ENCODE results near the gene CNTN4.

The CNTN4 gene

DNA sequence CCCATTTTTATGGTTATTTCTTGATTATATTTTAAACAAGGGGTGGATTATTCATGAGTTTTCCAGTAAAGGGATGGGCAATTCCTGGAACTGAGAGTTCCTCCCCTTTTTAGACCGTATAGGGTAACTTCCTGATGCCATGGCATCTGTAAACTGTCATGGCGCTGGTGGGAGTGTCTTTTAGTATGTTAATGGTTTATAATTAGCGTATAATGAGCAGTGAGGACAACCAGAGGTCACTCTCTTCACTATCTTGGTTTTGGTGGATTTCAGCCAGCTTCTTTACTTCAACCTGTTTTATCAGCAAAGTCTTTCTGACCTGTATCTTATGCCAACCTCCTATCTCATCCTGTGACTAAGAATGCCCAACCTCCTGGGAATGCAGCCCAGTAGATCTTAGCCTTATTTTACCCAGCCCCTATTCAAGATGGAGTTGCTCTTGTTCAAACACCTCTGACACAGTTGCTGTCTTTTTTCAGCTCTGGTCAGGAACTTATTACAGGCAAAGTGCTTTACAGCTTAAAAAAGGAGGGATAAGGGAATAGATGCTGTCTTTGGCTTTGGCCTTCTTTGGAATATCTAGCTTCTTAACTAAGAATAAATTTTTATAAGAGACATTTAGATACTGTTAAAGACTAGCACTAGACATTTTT is 257.8 kb downstream of the CNTN4 start:
- no peaks in the 10 kb centered on the region for H3K36me3 Mint-ChIP-seq (ENCODE audit: low read depth)
- peaks cover 36% of the 10 kb centered on the region for H3K9me3 Mint-ChIP-seq
- intact Hi-C loops (cut with micrococcal nuclease): no loop called here
- no peak overlapping the region for H3K4me3 Mint-ChIP-seq
- no peaks in the 10 kb centered on the region for H3K4me1 Mint-ChIP-seq (ENCODE audit: low read depth)
- no peak overlapping the region for H3K27ac Mint-ChIP-seq
- H3K27me3 Mint-ChIP-seq: no peaks in the 10 kb centered on the region

GRCh38 chr3:2360815-2361214 is 262.1 kb downstream of the CNTN4 start:
- Mint-ChIP-seq H3K4me3 (no peak overlapping the region), H3K4me1 (ENCODE audit: low read depth) (no peaks in the 10 kb centered on the region), H3K36me3 (ENCODE audit: low read depth) (no peaks in the 10 kb centered on the region), H3K27me3 (no peaks in the 10 kb centered on the region), H3K27ac (no peak overlapping the region), H3K9me3 (peaks cover 7% of the 10 kb centered on the region)
- intact Hi-C loops (cut with micrococcal nuclease): no loop called here

DNA sequence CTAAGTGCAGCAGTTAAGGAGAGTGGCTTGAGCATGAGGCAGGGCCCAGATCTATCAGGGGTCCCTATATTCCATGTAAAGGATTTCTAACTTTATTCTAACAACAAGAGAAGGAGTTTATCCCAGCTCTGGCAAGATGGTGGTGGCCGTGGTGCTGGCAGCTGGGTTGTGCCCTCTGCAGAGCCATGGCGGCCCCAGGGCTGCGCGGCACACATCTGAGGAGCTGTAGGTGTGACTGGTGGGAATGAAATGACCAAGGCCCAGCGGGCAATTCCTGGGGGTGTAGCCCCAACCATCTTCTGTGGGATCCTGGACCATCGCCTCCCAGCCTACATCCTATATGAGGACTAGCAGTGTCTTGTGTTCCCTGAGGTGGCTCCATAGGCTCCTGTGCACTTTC is 263.5 kb downstream of the CNTN4 start:
- Mint-ChIP-seq H3K4me3 (no peak overlapping the region), H3K9me3 (no peaks in the 10 kb centered on the region), H3K27ac (no peak overlapping the region), H3K36me3 (ENCODE audit: low read depth) (no peaks in the 10 kb centered on the region), H3K27me3 (no peaks in the 10 kb centered on the region), H3K4me1 (ENCODE audit: low read depth) (no peaks in the 10 kb centered on the region)
- intact Hi-C loops (cut with micrococcal nuclease): no loop called here

DNA sequence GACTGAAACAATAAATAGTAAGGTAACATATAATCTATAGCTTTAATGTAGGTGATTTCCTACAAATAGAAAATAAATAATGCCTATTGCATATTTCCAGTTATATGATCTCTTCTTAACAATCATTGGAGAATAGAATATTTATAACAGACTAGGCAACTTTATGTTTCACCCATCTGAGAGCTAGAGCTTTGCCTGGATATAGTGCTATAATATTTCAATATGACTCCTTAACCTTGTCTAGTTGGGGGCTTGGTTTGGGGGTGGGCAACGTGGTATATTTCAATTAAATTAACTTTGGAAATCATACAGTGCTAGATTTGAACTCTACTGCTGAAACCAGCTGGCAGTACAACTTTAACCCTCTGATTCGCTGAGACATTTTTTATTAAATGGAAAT is 265.2 kb downstream of the CNTN4 start:
- H3K9me3 Mint-ChIP-seq: no peaks in the 10 kb centered on the region
- H3K36me3 Mint-ChIP-seq (ENCODE audit: low read depth): no peaks in the 10 kb centered on the region
- intact Hi-C loops (cut with micrococcal nuclease): no loop called here

DNA sequence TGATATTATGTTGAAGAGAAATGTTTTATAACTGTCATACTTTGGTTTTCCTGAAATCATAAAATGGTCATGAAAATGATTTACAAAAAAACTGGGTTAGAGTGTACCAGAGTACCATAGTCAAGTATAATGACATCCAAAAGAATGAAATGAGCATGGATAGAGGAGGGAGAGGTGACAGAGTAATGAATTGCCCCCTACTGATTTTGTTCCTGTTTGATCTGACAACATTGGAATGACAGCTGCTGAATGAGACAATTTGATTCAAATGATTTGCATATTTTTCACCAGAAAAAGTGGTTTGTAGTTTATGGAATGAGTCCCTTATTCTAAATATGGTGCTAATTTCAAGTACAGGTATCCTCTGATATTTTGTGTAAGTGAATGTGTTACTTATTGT is 271.7 kb downstream of the CNTN4 start:
- Mint-ChIP-seq H3K27me3 (no peaks in the 10 kb centered on the region), H3K27ac (no peak overlapping the region), H3K4me3 (no peak overlapping the region), H3K36me3 (ENCODE audit: low read depth) (no peaks in the 10 kb centered on the region), H3K4me1 (ENCODE audit: low read depth) (no peaks in the 10 kb centered on the region), H3K9me3 (peaks cover 7% of the 10 kb centered on the region)
- intact Hi-C loops (cut with micrococcal nuclease): no loop called here

More for the DNA sequence above, 265.2 kb downstream of the CNTN4 start:
- Mint-ChIP-seq H3K27ac (no peak overlapping the region), H3K4me3 (no peak overlapping the region), H3K27me3 (no peaks in the 10 kb centered on the region), H3K4me1 (ENCODE audit: low read depth) (no peaks in the 10 kb centered on the region)

- no peak overlapping the region for H3K27ac Mint-ChIP-seq
- peaks cover 7% of the 10 kb centered on the region for H3K9me3 Mint-ChIP-seq
- no peaks in the 10 kb centered on the region for H3K36me3 Mint-ChIP-seq (ENCODE audit: low read depth)
- H3K27me3 Mint-ChIP-seq: no peaks in the 10 kb centered on the region
- no peaks in the 10 kb centered on the region for H3K4me1 Mint-ChIP-seq (ENCODE audit: low read depth)
- no peak overlapping the region for H3K4me3 Mint-ChIP-seq
- intact Hi-C loops (cut with micrococcal nuclease): no loop called here
Observed at GRCh38 chr3:2372306-2372705, 273.6 kb downstream of the CNTN4 start.

DNA sequence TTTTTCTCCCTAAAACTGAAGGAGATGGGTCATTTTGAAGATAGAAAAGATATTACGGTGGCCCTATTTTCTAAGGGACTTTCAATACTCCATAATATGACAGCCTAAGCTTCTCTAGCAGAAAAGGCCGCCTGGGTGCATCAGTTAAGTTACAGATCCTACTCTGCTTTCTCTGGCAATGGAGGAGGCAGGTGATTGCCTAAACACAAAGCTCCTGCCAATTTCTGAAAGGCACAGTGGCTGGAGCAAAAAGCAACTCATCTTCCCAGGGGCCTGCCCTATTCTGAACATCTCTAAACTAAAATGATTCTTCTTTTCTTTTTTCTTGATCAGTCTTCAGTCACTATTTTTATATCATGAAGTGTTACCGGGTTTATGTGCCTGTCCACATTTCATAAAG is 276.7 kb downstream of the CNTN4 start:
- Mint-ChIP-seq H3K27ac (no peak overlapping the region), H3K4me3 (no peak overlapping the region), H3K36me3 (ENCODE audit: low read depth) (no peaks in the 10 kb centered on the region), H3K9me3 (peaks cover 7% of the 10 kb centered on the region), H3K27me3 (no peaks in the 10 kb centered on the region), H3K4me1 (ENCODE audit: low read depth) (no peaks in the 10 kb centered on the region)
- intact Hi-C loops (cut with micrococcal nuclease): no loop called here

DNA sequence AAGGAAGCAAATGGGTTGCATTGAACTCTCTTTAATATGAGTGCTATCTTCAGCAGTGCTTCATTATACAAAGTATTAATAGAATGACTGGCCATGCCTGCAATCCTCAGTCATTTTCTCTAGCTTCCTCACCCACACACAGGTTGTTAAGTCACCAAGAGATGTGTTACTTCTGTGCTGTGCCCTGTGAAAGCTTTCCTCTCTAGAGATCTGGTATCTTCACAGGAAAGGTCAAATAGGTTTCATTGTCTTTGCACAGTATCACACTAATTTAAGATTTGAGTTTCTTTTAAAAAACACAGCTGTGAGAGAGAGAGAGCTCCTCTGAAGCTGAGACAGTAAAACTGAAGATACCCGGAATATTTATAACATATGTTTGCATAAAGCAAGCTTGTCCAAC is 278.6 kb downstream of the CNTN4 start:
- H3K4me1 Mint-ChIP-seq (ENCODE audit: low read depth): no peaks in the 10 kb centered on the region
- intact Hi-C loops (cut with micrococcal nuclease): no loop called here
- no peaks in the 10 kb centered on the region for H3K36me3 Mint-ChIP-seq (ENCODE audit: low read depth)
- no peaks in the 10 kb centered on the region for H3K27me3 Mint-ChIP-seq
- no peak overlapping the region for H3K27ac Mint-ChIP-seq
- peaks cover 5% of the 10 kb centered on the region for H3K9me3 Mint-ChIP-seq
- no peak overlapping the region for H3K4me3 Mint-ChIP-seq

- H3K27ac Mint-ChIP-seq: no peak overlapping the region
- H3K36me3 Mint-ChIP-seq (ENCODE audit: low read depth): no peaks in the 10 kb centered on the region
- H3K4me3 Mint-ChIP-seq: no peak overlapping the region
- intact Hi-C loops (cut with micrococcal nuclease): no loop called here
- H3K4me1 Mint-ChIP-seq (ENCODE audit: low read depth): no peaks in the 10 kb centered on the region
- H3K27me3 Mint-ChIP-seq: no peaks in the 10 kb centered on the region
- peaks cover 22% of the 10 kb centered on the region for H3K9me3 Mint-ChIP-seq
Observed at GRCh38 chr3:2390926-2391532, 292.4 kb downstream of the CNTN4 start.

DNA sequence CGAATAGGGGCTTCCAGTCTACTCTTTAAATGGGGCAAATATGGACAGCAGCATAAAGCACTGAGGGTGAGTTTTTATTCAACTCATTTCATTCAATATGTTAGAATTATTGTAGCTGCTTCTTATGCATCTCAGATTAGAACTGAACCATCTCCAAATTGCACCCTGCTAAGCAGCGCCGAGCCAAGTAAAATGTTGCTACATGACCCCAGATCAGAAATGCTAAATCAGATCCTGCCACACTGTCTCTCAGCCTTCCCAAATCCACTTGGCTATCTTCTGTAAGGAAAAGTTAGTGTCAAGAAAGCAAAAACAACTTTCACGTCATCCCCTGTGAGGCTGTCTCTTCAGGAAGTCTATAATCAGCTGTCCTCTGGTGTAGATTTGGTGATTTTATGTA is 293.2 kb downstream of the CNTN4 start:
- H3K36me3 Mint-ChIP-seq (ENCODE audit: low read depth): no peaks in the 10 kb centered on the region
- H3K27me3 Mint-ChIP-seq: no peaks in the 10 kb centered on the region
- H3K4me1 Mint-ChIP-seq (ENCODE audit: low read depth): no peaks in the 10 kb centered on the region
- intact Hi-C loops (cut with micrococcal nuclease): no loop called here
- no peak overlapping the region for H3K27ac Mint-ChIP-seq
- H3K4me3 Mint-ChIP-seq: no peak overlapping the region
- H3K9me3 Mint-ChIP-seq: peaks cover 21% of the 10 kb centered on the region

GRCh38 chr3:2392981-2393380 is 294.3 kb downstream of the CNTN4 start:
- Mint-ChIP-seq H3K9me3 (peaks cover 21% of the 10 kb centered on the region), H3K4me1 (ENCODE audit: low read depth) (no peaks in the 10 kb centered on the region), H3K4me3 (no peak overlapping the region), H3K27ac (no peak overlapping the region), H3K36me3 (ENCODE audit: low read depth) (no peaks in the 10 kb centered on the region), H3K27me3 (no peaks in the 10 kb centered on the region)
- intact Hi-C loops (cut with micrococcal nuclease): no loop called here

DNA sequence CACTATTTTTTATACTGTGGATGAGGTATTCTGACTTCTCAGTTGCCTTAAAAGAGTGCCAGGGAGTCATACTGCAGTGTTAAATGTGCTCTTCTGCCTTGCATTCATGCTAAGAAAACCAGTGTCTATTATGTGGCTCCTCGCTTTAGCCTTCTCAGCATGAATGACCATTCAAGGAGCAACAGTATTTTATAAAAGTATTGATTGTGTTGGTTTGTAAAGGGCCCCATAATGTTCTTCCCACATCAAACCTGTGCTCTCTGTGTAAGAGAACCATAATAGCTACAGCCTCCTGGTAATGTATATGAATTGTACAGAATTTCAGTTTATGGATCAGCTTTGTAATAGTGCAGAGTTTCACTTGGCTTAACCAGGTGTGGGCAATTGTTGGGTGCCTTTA is 316.4 kb downstream of the CNTN4 start:
- Mint-ChIP-seq H3K27ac (no peak overlapping the region), H3K36me3 (ENCODE audit: low read depth) (no peaks in the 10 kb centered on the region), H3K4me3 (no peak overlapping the region), H3K9me3 (peaks cover 12% of the 10 kb centered on the region), H3K4me1 (ENCODE audit: low read depth) (no peaks in the 10 kb centered on the region), H3K27me3 (no peaks in the 10 kb centered on the region)
- intact Hi-C loops (cut with micrococcal nuclease): no loop called here

DNA sequence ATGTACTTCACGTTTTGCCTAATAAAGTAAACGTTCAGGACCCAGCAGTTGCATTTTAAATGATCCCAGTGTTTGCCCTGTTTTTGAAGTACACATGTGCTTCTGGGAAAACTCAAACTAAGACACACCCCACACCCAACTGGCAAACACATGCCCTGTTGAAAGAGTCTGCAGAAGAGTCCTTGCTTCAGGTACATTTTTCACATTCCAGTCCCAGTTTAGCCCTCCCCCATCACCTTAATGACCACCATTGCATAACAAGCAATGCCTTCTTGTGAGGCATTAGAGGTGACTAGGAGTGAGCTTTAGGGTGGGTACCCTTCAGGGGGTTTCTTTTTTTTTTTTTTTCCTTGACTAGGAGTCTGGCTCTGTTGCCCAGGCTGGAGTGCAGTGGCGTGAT is 322.3 kb downstream of the CNTN4 start:
- Mint-ChIP-seq H3K27ac (no peak overlapping the region), H3K36me3 (ENCODE audit: low read depth) (no peaks in the 10 kb centered on the region), H3K4me3 (no peak overlapping the region), H3K4me1 (ENCODE audit: low read depth) (no peaks in the 10 kb centered on the region), H3K27me3 (no peaks in the 10 kb centered on the region), H3K9me3 (peaks cover 16% of the 10 kb centered on the region)
- intact Hi-C loops (cut with micrococcal nuclease): no loop called here

GRCh38 chr3:2423143-2423542 is 324.5 kb downstream of the CNTN4 start:
- H3K9me3 Mint-ChIP-seq: peaks cover 26% of the 10 kb centered on the region
- intact Hi-C loops (cut with micrococcal nuclease): no loop called here
- H3K4me3 Mint-ChIP-seq: no peak overlapping the region
- no peaks in the 10 kb centered on the region for H3K27me3 Mint-ChIP-seq
- H3K27ac Mint-ChIP-seq: no peak overlapping the region
- no peaks in the 10 kb centered on the region for H3K4me1 Mint-ChIP-seq (ENCODE audit: low read depth)
- no peaks in the 10 kb centered on the region for H3K36me3 Mint-ChIP-seq (ENCODE audit: low read depth)

DNA sequence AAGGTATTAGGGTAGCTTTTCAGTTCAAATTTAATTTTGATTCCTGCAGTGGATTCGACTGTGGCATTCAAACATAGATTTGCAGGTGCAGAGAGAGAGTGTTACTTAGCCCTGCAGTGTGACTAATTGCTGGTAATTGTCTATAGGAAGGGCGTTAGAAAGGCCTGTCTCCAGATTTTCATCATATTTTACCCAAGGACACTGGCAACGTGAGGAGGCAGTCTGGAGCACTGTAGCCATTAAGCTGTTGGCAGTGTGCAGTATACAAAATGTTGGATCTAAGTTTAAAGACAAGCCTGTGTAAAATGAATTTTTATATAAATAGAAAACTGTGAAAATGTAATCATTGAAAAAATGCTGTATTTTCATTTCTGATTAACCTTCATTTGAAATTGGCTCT is 342.9 kb downstream of the CNTN4 start:
- H3K9me3 Mint-ChIP-seq: peaks cover 17% of the 10 kb centered on the region
- H3K4me1 Mint-ChIP-seq (ENCODE audit: low read depth): no peaks in the 10 kb centered on the region
- no peak overlapping the region for H3K27ac Mint-ChIP-seq
- no peak overlapping the region for H3K4me3 Mint-ChIP-seq
- H3K36me3 Mint-ChIP-seq (ENCODE audit: low read depth): no peaks in the 10 kb centered on the region
- intact Hi-C loops (cut with micrococcal nuclease): no loop called here
- no peaks in the 10 kb centered on the region for H3K27me3 Mint-ChIP-seq

Measured in dendritic cell treated with granulocyte-macrophage colony-stimulating factor and Interleukin-4, amounts not matched to agents 40 ng/mL and 50 ng/mL, for 4 days (primary cell).